Mucosa of descending colon (tissue), 3 donors: ENCODE results near the gene CASZ1. TPM values are rescaled to one million over a fixed set of nuclear protein-coding genes. Genes with fewer than 3 reads are reported as not detected.

Source experiments
- ATAC-seq: fragments of 200-7000 bp; cut with Tn5 transposase; one replicate; pipeline ENCODE4 v1.9.1; 2020; ENCODE audit warnings: mild to moderate bottlenecking, moderate library complexity
- DNase-seq, 3 donors: peaks; one replicate each; pipeline ENCODE4 v3.0.0-alpha.2; 2020
- H3K36me3 ChIP-seq: fragments of 200-600 bp; one replicate; pipeline ENCODE4 v1.8.0; 2021; ENCODE audit warnings: low read depth, mild to moderate bottlenecking
- H3K4me1 ChIP-seq: fragments of 200-600 bp; one replicate; pipeline ENCODE4 v1.8.0; 2021; ENCODE audit warnings: low read depth, mild to moderate bottlenecking
- H3K4me3 ChIP-seq: fragments of 200-600 bp; one replicate; pipeline ENCODE4 v1.8.0; 2021; ENCODE audit warnings: mild to moderate bottlenecking
- H3K9me3 ChIP-seq: fragments of 200-600 bp; one replicate; pipeline ENCODE4 v1.8.0; 2021; ENCODE audit warnings: mild to moderate bottlenecking
- intact Hi-C, 2 donors: fragments of 100-400 bp; cut with DNase I in 1 of 2; cut with micrococcal nuclease in 1 of 2; formaldehyde crosslinking; loops; one replicate each; pipeline versions ENCODE4 v1.11.0 to v1.11.1; 2022; cut with DNase I, micrococcal nuclease
- total RNA-seq, 3 donors: library from RNA; stranded (reverse); fragmentation: NEBNext Ultra II Directional in 2 of 3; extraction: Animal tissue kit (Norgen Biotek cat#: 25700) in 2 of 3; gene quantifications; one replicate each; pipeline versions ENCODE4 v1.2.1 to v1.2.4, GENCODE V29; 2021 to 2023
- TF ChIP-seq, protein P1 (sequence below): fragments of 200-600 bp; IDR thresholded peaks from one replicate; pipeline ENCODE4 v1.8.0; 2022; ENCODE audit warnings: antibody characterized with exemption, mild to moderate bottlenecking
- donor health status: DM: no; HTN: no; CAD: no; lungs with moderate emphysema.
- donor health status: DM: no; HTN: no; CAD: no.
- donor health status: DM: no; HTN: yes; CAD: no.

Gene CASZ1
- total RNA-seq, 3 donors from 2014 or later, result 66.5 to 110 (median 84.5) TPM

DNA sequence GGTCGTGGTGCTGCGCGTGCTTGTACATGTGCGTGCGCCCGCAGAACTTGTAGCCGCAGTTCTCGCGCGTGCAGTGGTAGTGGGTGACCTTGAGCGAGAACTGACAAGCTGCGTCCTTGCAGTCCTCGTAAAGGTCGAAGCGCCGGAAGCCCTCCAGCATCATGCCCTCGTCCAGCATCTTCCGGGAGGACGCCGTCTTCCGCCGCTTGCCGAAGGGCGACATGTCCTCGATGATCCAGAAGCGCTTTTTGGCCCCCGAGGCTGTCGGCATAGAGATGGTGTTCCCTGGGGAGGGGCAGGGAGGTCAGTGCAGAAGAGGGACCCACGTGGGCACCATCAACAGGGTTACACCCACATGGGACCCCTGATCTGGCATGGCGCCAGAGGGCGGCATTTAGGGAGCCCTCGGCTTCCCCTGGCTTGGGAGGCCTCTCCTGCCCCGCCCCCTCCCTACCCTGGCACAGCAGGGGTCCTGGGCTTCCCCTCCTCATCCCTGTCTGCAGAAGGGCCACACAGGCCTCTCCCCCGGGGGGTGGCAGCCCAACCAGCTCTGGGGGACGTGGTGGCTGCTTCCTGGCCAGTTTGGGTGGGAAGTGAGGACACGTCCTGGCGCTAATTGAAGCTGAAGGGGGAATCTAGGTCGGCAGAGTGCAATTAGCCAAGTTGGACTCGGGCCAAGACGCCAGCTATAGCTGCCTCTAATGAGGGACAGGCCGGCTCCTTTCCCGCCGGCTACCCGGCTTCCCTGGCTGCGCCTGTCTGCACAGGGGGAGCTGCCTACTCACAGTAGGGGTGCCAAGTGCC lies 156.5 kb downstream of the CASZ1 start:
- no peak for ATAC-seq
- Histone ChIP-seq H3K9me3 (no peaks in the 10 kb centered on the region), H3K36me3 (no peaks in the 10 kb centered on the region), H3K4me3 (no peak overlapping the region), H3K4me1 (no peaks in the 10 kb centered on the region)
- TF ChIP-seq, protein P1, sequence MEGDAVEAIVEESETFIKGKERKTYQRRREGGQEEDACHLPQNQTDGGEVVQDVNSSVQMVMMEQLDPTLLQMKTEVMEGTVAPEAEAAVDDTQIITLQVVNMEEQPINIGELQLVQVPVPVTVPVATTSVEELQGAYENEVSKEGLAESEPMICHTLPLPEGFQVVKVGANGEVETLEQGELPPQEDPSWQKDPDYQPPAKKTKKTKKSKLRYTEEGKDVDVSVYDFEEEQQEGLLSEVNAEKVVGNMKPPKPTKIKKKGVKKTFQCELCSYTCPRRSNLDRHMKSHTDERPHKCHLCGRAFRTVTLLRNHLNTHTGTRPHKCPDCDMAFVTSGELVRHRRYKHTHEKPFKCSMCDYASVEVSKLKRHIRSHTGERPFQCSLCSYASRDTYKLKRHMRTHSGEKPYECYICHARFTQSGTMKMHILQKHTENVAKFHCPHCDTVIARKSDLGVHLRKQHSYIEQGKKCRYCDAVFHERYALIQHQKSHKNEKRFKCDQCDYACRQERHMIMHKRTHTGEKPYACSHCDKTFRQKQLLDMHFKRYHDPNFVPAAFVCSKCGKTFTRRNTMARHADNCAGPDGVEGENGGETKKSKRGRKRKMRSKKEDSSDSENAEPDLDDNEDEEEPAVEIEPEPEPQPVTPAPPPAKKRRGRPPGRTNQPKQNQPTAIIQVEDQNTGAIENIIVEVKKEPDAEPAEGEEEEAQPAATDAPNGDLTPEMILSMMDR, result no peak
- intact Hi-C loops, result no loop called here
- peak in 1 of 3 donors; percentile 19 for DNase-seq

DNA sequence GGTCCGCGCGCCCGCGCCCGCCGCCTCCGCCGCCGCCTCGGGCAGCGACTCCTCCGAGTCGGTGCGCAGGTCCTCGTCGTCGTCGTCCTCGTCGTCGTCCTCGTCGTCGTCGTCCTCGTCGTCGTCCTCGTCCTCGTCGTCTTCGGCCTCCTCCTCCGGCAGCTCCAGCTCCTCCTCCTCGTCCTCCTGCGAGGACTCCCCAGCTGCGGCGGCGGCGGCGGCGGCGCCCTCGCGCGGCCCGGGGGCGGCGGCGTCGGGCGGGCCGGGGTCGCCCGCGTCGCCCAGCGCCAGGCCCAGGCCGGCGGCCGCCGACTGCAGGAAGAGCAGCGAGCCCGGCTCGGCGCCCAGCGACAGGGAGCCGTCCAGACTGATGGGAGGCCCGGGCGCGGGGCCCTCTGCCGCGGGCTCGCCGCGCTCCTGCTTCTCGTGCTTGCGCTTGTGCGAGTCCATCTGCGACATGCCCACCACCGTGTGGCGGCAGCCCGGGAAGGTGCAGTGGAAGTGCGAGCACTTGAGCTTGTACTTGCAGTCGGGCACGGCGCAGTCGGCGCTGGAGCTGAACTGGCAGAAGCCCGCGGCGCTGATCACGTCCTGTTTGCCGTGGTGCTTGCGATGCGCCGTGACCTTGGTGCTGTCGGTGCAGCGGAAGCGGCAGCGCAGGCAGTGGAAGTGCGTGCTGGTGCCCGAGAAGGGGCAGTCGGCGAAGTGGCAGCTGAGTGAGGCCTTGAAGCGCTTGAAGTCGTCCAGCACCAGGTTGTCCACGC lies 157.3 kb downstream of the CASZ1 start:
- no peaks in the 10 kb centered on the region for H3K36me3 ChIP-seq
- TF ChIP-seq, protein P1, result no peak
- intact Hi-C loops, result no loop called here
- ATAC-seq (no peak), DNase-seq (no peak)
- no peak overlapping the region for H3K4me3 ChIP-seq
- no peaks in the 10 kb centered on the region for H3K4me1 ChIP-seq
- H3K9me3 ChIP-seq, result no peaks in the 10 kb centered on the region

DNA sequence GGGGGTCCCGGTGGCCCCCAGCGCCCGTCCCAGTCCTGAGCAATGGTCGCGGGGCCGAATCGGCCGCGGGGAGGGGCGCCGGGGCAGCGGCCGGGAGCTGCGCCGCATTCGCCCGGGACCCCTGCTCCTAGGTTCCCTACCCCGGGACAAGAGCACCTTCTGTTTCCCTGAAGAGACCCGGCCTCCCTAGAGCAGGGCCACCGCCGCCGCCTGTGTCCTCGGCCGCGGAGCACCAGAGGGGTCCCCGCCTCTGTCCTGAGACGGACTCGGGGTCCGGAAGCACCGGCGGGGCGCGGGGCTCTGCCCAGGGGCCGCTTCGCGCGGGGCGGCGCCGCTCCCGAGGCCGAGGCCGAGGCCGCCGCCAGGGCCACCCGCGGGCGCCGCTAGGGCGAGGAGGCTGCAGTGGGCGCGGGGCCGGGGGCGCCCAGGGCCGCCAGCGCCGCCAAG lies 157.9 kb downstream of the CASZ1 start:
- no peak for ATAC-seq
- H3K36me3 ChIP-seq, result no peaks in the 10 kb centered on the region
- H3K9me3 ChIP-seq, result no peaks in the 10 kb centered on the region
- TF ChIP-seq, protein P1, result no peak
- H3K4me1 ChIP-seq, result no peaks in the 10 kb centered on the region
- H3K4me3 ChIP-seq, result no peak overlapping the region
- intact Hi-C loops, result no loop called here
- DNase-seq, result no peak

DNA sequence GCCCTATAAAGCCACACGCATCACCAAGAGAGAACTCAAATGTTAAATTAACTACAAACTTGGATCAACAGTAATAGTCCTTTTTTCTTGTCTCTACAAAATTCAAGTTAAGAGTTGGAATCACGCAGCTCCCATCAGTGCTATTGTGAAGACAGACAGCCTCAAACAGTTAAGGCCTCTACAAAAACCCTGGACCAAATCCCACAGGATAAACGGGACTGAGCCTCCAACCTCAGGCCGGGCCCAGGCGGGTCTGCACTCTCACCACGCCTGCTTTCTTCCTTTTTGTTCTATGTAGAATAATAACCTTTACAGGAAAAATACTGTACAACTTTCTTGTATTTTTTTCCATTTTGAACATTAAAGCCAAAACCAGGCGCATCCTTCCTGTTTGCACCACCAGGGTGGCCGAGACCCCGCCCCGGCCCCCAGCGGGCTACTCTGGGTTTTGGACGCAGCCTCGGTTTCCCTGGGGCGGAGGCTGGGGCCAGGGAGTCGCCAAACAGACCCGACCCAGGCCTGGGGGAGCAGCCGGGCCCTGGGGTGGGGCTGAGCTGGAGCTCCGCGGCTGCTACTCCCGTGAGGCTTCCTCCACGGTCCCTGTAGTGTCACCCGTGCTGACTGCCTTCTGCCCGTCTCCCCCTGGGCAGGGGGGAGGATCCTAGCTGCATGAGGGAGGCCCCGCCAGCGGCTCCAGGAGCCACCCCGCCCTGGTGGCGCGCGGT lies 158.4 kb downstream of the CASZ1 start:
- TF ChIP-seq, protein P1, result no peak
- Histone ChIP-seq H3K4me3 (no peak overlapping the region), H3K36me3 (no peaks in the 10 kb centered on the region), H3K4me1 (no peaks in the 10 kb centered on the region), H3K9me3 (no peaks in the 10 kb centered on the region)
- DNase-seq (peak in 1 of 3 donors; percentile 14), ATAC-seq (no peak)
- intact Hi-C loops, result no loop called here

DNA sequence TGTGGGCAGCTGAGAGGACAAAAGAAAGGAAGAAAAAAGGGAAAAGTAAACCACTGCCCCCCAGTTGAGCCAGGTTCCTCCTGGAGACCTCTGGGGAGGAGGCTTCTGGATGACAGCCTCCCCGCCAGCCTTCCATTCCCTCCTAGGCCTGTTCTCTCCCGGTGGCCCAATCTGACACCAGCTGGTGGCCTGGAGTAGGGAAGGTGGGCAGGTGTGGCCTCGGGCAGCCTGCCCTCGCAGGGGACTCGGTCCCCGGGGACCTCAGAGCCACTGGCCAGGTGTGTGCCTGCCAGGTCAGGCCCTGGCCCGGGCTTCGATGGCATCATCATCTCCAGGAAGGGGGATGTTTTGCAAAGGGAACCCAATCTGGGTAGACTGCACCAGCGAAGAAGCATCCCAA lies 159.0 kb downstream of the CASZ1 start:
- Histone ChIP-seq H3K4me3 (no peak overlapping the region), H3K9me3 (no peaks in the 10 kb centered on the region), H3K4me1 (no peaks in the 10 kb centered on the region), H3K36me3 (no peaks in the 10 kb centered on the region)
- intact Hi-C loops, result no loop called here
- TF ChIP-seq, protein P1, result no peak
- DNase-seq (peak in 1 of 3 donors; percentile 15), ATAC-seq (no peak)
